ENCODE results near the gene HCRT. TPM values are rescaled to one million over a fixed set of nuclear protein-coding genes. Genes with fewer than 3 reads are reported as not detected.

Gene HCRT
- total and polyA plus RNA-seq, 2 of the 8 experiments (the other 6 are each of a cell fraction or from before 2014, with no cell fraction given), result not detected

- no peak for TF ChIP-seq POLR2A (IDR thresholded peaks at IDR 0.05; ENCODE audit: control extremely low read depth in 1 of 2, low read depth in 2 of 2, low read length in 2 of 2)
- TF ChIP-seq SIX5 (IDR thresholded peaks at IDR 0.05; ENCODE audit: low read depth, low read length), result no peak
- TF ChIP-seq FOSL1 (IDR thresholded peaks at IDR 0.05; ENCODE audit: insufficient read depth, low read depth, low read length), result no peak
These were observed 324 bp upstream of the HCRT start (continued) for GRCh38 chr17:42185621-42185930.

Measured in H1 (cell line).